ENCODE results near the gene TFG.
"Not testable (repeated sequence)": the region's sequence is repeated elsewhere in the genome, so short reads cannot be mapped to it uniquely, and the experiment has no call there.

The TFG gene

GRCh38 chr3:100708989-100709841 lies at the start of gene TFG:
Gene TFG, plus strand, starts transcription at chr3:100709494. Its CDS starts 4,192 bp downstream, at chr3:100713686.
- TF ChIP-seq ZNF274 (IDR thresholded peaks at IDR 0.05; ENCODE audit: low read depth, low read length): no peak
- peak within 1 kb of the TSS; percentile 96 for H3K4me3 ChIP-seq (ENCODE audit: low read length)

- not testable (repeated sequence) for H3K4me3 ChIP-seq (ENCODE audit: low read length)
Observed at GRCh38 chr3:100661294-100661693, 48.0 kb upstream of the TFG start.

- no peak overlapping the region for H3K4me3 ChIP-seq (ENCODE audit: low read length)
- no peak for TF ChIP-seq ZNF274 (IDR thresholded peaks at IDR 0.05; ENCODE audit: low read depth, low read length)
Observed at GRCh38 chr3:100662113-100662823, 47.0 kb upstream of the TFG start.

- TF ChIP-seq ZNF274 (IDR thresholded peaks at IDR 0.05; ENCODE audit: low read depth, low read length): no peak
- no peak overlapping the region for H3K4me3 ChIP-seq (ENCODE audit: low read length)
Observed at GRCh38 chr3:100665230-100665629, 44.1 kb upstream of the TFG start.

- H3K4me3 ChIP-seq (ENCODE audit: low read length): not testable (repeated sequence)
Observed at GRCh38 chr3:100666699-100667098, 42.6 kb upstream of the TFG start.

GRCh38 chr3:100667316-100667715 lies 42.0 kb upstream of the TFG start:
- not testable (repeated sequence) for H3K4me3 ChIP-seq (ENCODE audit: low read length)

GRCh38 chr3:100670995-100671394 lies 38.3 kb upstream of the TFG start:
- H3K4me3 ChIP-seq (ENCODE audit: low read length): not testable (repeated sequence)

- no peak overlapping the region for H3K4me3 ChIP-seq (ENCODE audit: low read length)
- TF ChIP-seq ZNF274 (IDR thresholded peaks at IDR 0.05; ENCODE audit: low read depth, low read length): no peak
Observed at GRCh38 chr3:100681496-100681895, 27.8 kb upstream of the TFG start.

- H3K4me3 ChIP-seq (ENCODE audit: low read length): no peak overlapping the region
- TF ChIP-seq ZNF274 (IDR thresholded peaks at IDR 0.05; ENCODE audit: low read depth, low read length): no peak
Observed at GRCh38 chr3:100682056-100682853, 27.0 kb upstream of the TFG start.

- no peak for TF ChIP-seq ZNF274 (IDR thresholded peaks at IDR 0.05; ENCODE audit: low read depth, low read length)
- H3K4me3 ChIP-seq (ENCODE audit: low read length): no peak overlapping the region
Observed at GRCh38 chr3:100682854-100683760, 26.2 kb upstream of the TFG start.

- no peak overlapping the region for H3K4me3 ChIP-seq (ENCODE audit: low read length)
- TF ChIP-seq ZNF274 (IDR thresholded peaks at IDR 0.05; ENCODE audit: low read depth, low read length): no peak
Observed at GRCh38 chr3:100693225-100693624, 16.1 kb upstream of the TFG start.

- no peak for TF ChIP-seq ZNF274 (IDR thresholded peaks at IDR 0.05; ENCODE audit: low read depth, low read length)
- H3K4me3 ChIP-seq (ENCODE audit: low read length): no peak overlapping the region
Observed at GRCh38 chr3:100695696-100696095, 13.6 kb upstream of the TFG start.

GRCh38 chr3:100696161-100696560 lies 13.1 kb upstream of the TFG start:
- no peak overlapping the region for H3K4me3 ChIP-seq (ENCODE audit: low read length)
- no peak for TF ChIP-seq ZNF274 (IDR thresholded peaks at IDR 0.05; ENCODE audit: low read depth, low read length)

- no peak for TF ChIP-seq ZNF274 (IDR thresholded peaks at IDR 0.05; ENCODE audit: low read depth, low read length)
- H3K4me3 ChIP-seq (ENCODE audit: low read length): no peak overlapping the region
Observed at GRCh38 chr3:100697172-100697571, 12.1 kb upstream of the TFG start.
